NCI-H748 treated with DMSO at 0.1 percent for 48 hours (cell line): ENCODE results near the gene PUM1.

ENCODE experiments used
- DNase-seq: peaks from one replicate; lab custom pipeline; 2025; lab: John Stamatoyannopoulos, UW

The PUM1 gene

GRCh38 chr1:31029026-31029425, 36.5 kb downstream of the PUM1 start:
- DNase-seq = no peak

- DNase-seq = no peak
Observed at GRCh38 chr1:31027693-31028526, 37.6 kb downstream of the PUM1 start.

GRCh38 chr1:31022259-31022658, 43.3 kb downstream of the PUM1 start:
- DNase-seq = no peak

- DNase-seq = peak; percentile 47
Observed at GRCh38 chr1:31020007-31020790, 45.3 kb downstream of the PUM1 start.

- DNase-seq = no peak
Observed at GRCh38 chr1:31019401-31019800, 46.1 kb downstream of the PUM1 start.

GRCh38 chr1:31016868-31017267, 48.6 kb downstream of the PUM1 start:
- no peak for DNase-seq

GRCh38 chr1:31013187-31013864, 52.2 kb downstream of the PUM1 start:
- DNase-seq = peak; percentile 77

- DNase-seq = no peak
Observed at GRCh38 chr1:31012210-31012924, 53.1 kb downstream of the PUM1 start.

- DNase-seq = no peak
Observed at GRCh38 chr1:31011719-31012118, 53.8 kb downstream of the PUM1 start.

GRCh38 chr1:31010086-31010989, 55.2 kb downstream of the PUM1 start:
- no peak for DNase-seq

GRCh38 chr1:31007462-31007991, 58.0 kb downstream of the PUM1 start:
- DNase-seq = no peak

- DNase-seq = no peak
Observed at GRCh38 chr1:31006747-31007146, 58.8 kb downstream of the PUM1 start.

- no peak for DNase-seq
Observed at GRCh38 chr1:31005617-31006166, 59.8 kb downstream of the PUM1 start.

- no peak for DNase-seq
Observed at GRCh38 chr1:31005198-31005597, 60.3 kb downstream of the PUM1 start.

- DNase-seq = no peak
Observed at GRCh38 chr1:31004231-31004621, 61.3 kb downstream of the PUM1 start.

- DNase-seq = no peak
Observed at GRCh38 chr1:31003613-31004230, 61.8 kb downstream of the PUM1 start.

GRCh38 chr1:31000301-31000700, 65.2 kb downstream of the PUM1 start:
- no peak for DNase-seq

- DNase-seq = no peak
Observed at GRCh38 chr1:30998887-30999286, 66.6 kb downstream of the PUM1 start.

- no peak for DNase-seq
Observed at GRCh38 chr1:30998171-30998570, 67.3 kb downstream of the PUM1 start.

GRCh38 chr1:30997463-30998057, 68.0 kb downstream of the PUM1 start:
- DNase-seq = no peak
